Measurements from ENCODE around the gene SLC35B2.
"Not testable (repeated sequence)": the region's sequence is repeated elsewhere in the genome, so short reads cannot be mapped to it uniquely, and the experiment has no call there.

The SLC35B2 gene

GRCh38 chr6:44235269-44235668 lies 22.1 kb downstream of the SLC35B2 start:
- peaks cover 27% of the 10 kb centered on the region for H3K36me3 ChIP-seq (ENCODE audit: low read depth)
- H3K27ac ChIP-seq (ENCODE audit: poor library complexity, severe bottlenecking): peak overlapping the region; percentile 64

GRCh38 chr6:44234101-44235025 lies 23.0 kb downstream of the SLC35B2 start:
- no peak overlapping the region for H3K4me3 ChIP-seq (ENCODE audit: severe bottlenecking)
- peaks cover 7% of the 10 kb centered on the region for H3K4me1 ChIP-seq (ENCODE audit: insufficient read depth, poor library complexity, severe bottlenecking)
- TF ChIP-seq CTCF (IDR thresholded peaks at IDR 0.05; ENCODE audit: poor library complexity, severe bottlenecking): peak; percentile 38
- peak overlapping the region; percentile 64 for H3K27ac ChIP-seq (ENCODE audit: poor library complexity, severe bottlenecking)
- DNase-seq (ENCODE audit: low spot score) (peak; percentile 48), ATAC-seq (ENCODE audit: low read depth) (peak; percentile 28; the same call in 1 of the 3 replicates)
- H3K36me3 ChIP-seq (ENCODE audit: low read depth): peaks cover 32% of the 10 kb centered on the region
- H3K27me3 ChIP-seq (ENCODE audit: insufficient read depth, poor library complexity, severe bottlenecking): no peaks in the 10 kb centered on the region
- H3K9me3 ChIP-seq (ENCODE audit: severe bottlenecking): no peaks in the 10 kb centered on the region

More at GRCh38 chr6:44235269-44235668, 22.1 kb downstream of the SLC35B2 start:
- Histone ChIP-seq H3K27me3 (ENCODE audit: insufficient read depth, poor library complexity, severe bottlenecking) (no peaks in the 10 kb centered on the region), H3K4me3 (ENCODE audit: severe bottlenecking) (no peak overlapping the region), H3K4me1 (ENCODE audit: insufficient read depth, poor library complexity, severe bottlenecking) (peaks cover 7% of the 10 kb centered on the region), H3K9me3 (ENCODE audit: severe bottlenecking) (no peaks in the 10 kb centered on the region)
- no peak for TF ChIP-seq CTCF (IDR thresholded peaks at IDR 0.05; ENCODE audit: poor library complexity, severe bottlenecking)
- DNase-seq (ENCODE audit: low spot score): peak; percentile 23
- ATAC-seq (ENCODE audit: low read depth): no peak

- no peak for TF ChIP-seq CTCF (IDR thresholded peaks at IDR 0.05; ENCODE audit: poor library complexity, severe bottlenecking)
- ATAC-seq (ENCODE audit: low read depth) (no peak), DNase-seq (ENCODE audit: low spot score) (no peak)
- no peaks in the 10 kb centered on the region for H3K27me3 ChIP-seq (ENCODE audit: insufficient read depth, poor library complexity, severe bottlenecking)
- no peak overlapping the region for H3K4me3 ChIP-seq (ENCODE audit: severe bottlenecking)
- no peaks in the 10 kb centered on the region for H3K9me3 ChIP-seq (ENCODE audit: severe bottlenecking)
- peaks cover 32% of the 10 kb centered on the region for H3K36me3 ChIP-seq (ENCODE audit: low read depth)
- H3K4me1 ChIP-seq (ENCODE audit: insufficient read depth, poor library complexity, severe bottlenecking): peaks cover 7% of the 10 kb centered on the region
- peak overlapping the region; percentile 64 for H3K27ac ChIP-seq (ENCODE audit: poor library complexity, severe bottlenecking)
Observed at GRCh38 chr6:44233567-44234100, 23.7 kb downstream of the SLC35B2 start.

- no peak for TF ChIP-seq CTCF (IDR thresholded peaks at IDR 0.05; ENCODE audit: poor library complexity, severe bottlenecking)
- Histone ChIP-seq H3K27ac (ENCODE audit: poor library complexity, severe bottlenecking) (peak overlapping the region; percentile 64), H3K36me3 (ENCODE audit: low read depth) (peaks cover 32% of the 10 kb centered on the region), H3K4me1 (ENCODE audit: insufficient read depth, poor library complexity, severe bottlenecking) (peaks cover 7% of the 10 kb centered on the region), H3K27me3 (ENCODE audit: insufficient read depth, poor library complexity, severe bottlenecking) (no peaks in the 10 kb centered on the region), H3K9me3 (ENCODE audit: severe bottlenecking) (no peaks in the 10 kb centered on the region), H3K4me3 (ENCODE audit: severe bottlenecking) (no peak overlapping the region)
- no peak for ATAC-seq (ENCODE audit: low read depth)
- no peak for DNase-seq (ENCODE audit: low spot score)
Observed at GRCh38 chr6:44232676-44233566, 24.4 kb downstream of the SLC35B2 start.

- H3K9me3 ChIP-seq (ENCODE audit: severe bottlenecking); H3K27me3 ChIP-seq (ENCODE audit: insufficient read depth, poor library complexity, severe bottlenecking); ATAC-seq (ENCODE audit: low read depth); H3K27ac ChIP-seq (ENCODE audit: poor library complexity, severe bottlenecking); H3K4me1 ChIP-seq (ENCODE audit: insufficient read depth, poor library complexity, severe bottlenecking); H3K4me3 ChIP-seq (ENCODE audit: severe bottlenecking); DNase-seq (ENCODE audit: low spot score): not testable (repeated sequence)
- H3K36me3 ChIP-seq (ENCODE audit: low read depth): peaks cover 36% of the 10 kb centered on the region
Observed at GRCh38 chr6:44231426-44231825, 25.9 kb downstream of the SLC35B2 start.
